GM18519 (cell line): ENCODE results near the gene FOLR1.
"Not testable (repeated sequence)": the region's sequence is repeated elsewhere in the genome, so short reads cannot be mapped to it uniquely, and the experiment has no call there.

ENCODE experiments used
- ATAC-seq: cut with Tn5 transposase; IDR thresholded peaks from one replicate; pipeline ENCODE4 v1.9.1; 2021; ENCODE audit warnings: mild to moderate bottlenecking, moderate library complexity; ENCODE audit not compliant: unreplicated experiment, low FRiP score

The FOLR1 gene

DNA sequence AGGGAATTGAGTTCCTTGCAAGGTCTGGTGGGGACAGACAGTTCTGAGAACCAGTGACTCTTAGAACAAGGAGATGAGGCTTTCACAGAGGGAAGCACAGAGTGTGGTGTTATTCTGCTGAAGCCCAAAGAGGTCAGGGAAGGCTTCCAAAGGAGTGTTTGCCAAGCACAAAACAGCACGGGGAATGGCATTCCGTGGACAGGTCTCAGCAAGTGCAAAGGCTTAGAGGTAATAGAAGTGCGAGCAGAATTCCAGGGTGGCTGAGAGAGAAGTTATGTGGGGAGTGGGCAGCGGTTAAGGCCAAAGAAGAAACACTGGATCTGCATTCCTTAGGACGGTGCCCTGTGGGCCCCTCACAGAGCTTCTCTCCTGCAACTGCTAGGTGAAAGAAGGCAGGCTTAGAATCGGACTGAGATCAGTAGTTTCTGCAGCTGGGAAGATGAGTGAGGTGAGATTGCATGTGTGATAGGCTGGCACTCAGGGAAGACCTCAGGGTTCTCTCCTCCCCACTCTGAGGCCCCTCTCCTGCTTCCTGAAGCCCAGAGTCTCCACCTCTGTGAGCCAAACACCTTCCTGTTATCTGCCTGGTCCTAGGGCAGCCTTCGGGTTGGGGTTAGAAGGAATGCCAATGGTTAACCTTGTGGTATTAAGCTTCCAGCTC, 10.9 kb upstream of the FOLR1 start:
- ATAC-seq = not testable (repeated sequence)

DNA sequence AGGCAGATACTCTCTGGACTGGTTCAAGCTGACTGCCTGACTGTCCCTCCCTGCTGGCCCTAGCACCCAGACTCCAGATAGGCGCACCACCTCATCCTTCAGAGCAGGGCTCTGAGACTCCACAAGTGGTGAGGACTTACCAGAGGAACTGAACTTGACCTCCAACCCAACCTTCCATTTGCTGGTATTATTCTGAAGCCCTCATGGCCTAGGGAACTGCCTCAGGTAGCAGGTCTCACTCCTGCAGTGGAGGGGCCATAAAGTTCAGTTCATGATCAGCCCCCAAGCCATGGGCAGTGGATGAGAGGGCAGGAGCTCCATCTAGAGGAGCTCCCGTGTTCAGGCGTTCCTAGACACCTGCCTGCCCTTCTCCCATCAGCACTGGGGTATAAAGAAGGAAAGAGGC, 10.4 kb upstream of the FOLR1 start:
- not testable (repeated sequence) for ATAC-seq

DNA sequence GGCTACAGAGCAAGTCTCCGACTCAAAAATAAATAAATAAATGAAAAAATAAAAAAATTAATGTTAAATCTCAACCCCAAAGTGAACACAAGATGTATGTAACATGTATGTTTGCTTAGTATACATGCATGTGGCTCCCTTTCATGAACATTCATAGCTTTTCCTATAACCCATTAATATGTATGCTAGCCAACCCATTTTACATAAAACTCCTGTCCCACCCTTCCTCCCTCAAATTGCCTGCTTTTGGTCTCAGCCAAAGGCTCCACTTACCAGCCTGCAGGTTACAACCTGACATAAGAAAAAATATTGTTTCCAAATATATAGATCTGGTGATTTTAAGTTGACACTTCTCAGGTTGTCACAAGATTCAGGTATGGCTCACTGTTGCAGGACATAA, 3.7 kb upstream of the FOLR1 start:
- no peak for ATAC-seq

DNA sequence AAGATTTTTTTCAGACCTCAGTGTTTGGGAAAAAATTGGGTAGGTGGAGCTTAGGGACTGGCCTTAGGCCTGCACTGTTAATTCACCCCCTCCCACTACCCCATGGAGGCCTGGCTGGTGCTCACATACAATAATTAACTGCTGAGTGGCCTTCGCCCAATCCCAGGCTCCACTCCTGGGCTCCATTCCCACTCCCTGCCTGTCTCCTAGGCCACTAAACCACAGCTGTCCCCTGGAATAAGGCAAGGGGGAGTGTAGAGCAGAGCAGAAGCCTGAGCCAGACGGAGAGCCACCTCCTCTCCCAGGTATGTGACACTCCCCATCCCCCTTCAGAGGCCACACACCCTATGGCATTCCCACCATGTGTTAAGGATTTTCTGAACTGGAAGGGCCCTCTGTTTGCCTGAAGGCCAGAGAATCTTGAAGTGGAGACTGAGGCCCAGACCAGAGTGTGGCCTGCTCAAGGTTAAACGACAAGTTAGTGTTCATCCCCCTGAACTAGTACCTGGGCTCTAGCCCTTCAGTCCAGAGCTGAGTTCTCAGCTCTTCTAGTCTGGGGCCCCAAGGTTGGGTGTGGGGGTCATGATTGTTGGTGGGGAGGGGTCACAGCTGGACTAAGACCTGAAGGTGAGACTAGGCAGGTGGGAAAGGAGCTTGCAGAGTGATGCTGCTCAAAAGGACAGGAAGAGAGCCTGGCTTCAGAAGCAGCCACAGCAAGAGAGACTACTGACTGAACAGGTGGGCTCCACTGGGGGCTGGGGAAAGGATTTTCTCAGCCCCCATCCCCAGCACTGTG, 2.3 kb upstream of the FOLR1 start:
- no peak for ATAC-seq

DNA sequence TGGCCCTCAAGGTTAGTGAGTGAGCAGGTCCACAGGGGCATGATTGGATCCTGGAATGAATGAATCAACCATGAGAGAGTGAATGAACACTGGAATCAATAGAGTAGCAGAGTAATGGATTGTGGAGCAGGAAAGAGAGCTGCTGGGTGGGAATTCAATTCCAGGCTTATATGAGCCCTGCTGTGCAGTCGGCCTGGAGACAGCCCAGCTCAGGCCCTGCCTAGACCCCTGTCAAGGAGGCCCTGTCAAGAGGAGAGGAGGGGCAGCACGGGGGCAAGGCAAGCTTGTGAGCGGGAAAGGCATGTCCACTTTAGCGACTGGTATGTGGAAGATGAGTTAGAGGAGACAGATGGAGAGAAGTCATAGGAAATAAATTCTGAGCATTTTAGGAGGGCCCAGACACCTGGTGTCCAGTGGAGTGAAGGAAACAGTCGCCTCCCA, 1.3 kb upstream of the FOLR1 start:
- no peak for ATAC-seq

DNA sequence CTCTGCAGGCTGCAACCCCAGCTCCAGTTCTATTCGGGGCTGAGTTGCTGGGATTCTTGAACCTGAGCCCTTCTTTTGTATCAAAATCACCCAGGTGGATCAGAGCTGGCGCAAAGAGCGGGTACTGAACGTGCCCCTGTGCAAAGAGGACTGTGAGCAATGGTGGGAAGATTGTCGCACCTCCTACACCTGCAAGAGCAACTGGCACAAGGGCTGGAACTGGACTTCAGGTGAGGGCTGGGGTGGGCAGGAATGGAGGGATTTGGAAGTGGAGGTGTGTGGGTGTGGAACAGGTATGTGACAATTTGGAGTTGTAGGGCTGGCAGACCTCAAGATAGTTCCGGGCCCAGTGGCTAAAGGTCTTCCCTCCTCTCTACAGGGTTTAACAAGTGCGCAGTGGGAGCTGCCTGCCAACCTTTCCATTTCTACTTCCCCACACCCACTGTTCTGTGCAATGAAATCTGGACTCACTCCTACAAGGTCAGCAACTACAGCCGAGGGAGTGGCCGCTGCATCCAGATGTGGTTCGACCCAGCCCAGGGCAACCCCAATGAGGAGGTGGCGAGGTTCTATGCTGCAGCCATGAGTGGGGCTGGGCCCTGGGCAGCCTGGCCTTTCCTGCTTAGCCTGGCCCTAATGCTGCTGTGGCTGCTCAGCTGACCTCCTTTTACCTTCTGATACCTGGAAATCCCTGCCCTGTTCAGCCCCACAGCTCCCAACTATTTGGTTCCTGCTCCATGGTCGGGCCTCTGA, 3.8 kb downstream of the FOLR1 start:
- no peak for ATAC-seq

DNA sequence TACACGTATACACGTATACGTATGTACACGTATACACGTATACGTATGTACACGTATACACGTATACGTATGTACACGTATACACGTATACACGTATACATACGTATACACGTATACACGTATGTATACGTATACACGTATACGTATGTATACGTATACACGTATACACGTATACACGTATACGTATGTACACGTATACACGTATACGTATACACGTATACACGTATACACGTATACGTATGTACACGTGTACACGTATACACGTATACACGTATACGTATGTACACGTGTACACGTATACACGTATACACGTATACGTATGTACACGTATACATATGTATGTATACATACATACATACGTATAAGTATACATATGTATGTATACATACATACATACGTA, 9.5 kb downstream of the FOLR1 start:
- not testable (repeated sequence) for ATAC-seq

DNA sequence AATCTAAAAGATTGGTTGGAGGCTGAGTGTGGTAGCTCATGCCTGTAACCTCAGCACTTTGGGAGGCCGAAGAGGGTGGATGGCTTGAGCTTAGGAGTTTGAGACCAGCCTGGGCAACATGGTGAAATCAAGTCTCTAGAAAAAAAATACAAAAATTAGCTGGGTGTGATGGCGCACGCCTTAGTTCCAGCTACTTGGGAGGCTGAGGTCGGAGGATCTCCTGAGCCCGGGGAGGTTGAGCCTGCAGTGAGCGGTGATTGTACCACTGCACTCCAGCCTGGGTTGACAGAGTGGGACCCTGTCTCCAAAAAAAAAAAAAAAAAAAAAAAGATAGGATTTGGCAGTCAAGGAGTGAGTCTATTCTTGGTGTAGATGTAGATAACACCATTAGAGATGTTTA, 10.6 kb downstream of the FOLR1 start:
- no peak for ATAC-seq

DNA sequence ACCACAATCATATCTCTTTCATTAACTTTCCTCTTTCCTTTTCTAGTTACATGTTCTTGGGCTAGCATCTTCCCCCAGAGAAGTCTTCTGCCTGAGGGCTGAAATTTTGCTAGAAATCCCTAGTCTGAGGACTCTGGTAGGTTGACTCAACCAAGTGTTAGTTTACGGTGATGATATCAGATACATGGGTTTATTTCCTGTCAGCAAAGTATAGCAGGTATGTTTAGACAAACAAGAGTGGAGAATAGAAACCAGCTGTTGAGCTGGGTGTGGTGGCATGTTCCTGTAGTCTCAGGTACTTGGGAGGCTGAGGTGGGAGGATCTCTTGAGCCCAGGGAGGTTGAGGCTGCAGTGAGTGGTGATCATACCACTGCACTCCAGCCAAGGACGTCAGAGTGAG, 11.2 kb downstream of the FOLR1 start:
- ATAC-seq = no peak

DNA sequence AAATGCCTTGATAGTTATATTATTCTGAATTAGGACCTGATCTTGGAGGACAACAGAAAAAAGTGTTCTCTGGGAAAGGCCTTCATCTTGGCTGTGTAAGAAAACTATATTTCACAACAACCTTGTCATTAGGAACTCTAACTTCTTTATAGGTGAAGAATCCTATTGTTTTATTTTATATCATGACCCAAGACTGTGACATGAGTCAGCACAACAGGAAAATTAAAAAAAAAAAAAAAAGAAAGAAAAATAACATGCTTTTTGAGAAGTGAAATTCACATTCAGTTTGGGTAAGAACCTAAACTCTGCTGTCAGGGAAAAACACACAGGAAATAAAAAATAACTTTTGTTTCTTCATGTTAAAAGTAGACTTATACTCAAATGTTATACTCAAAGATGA, 12.9 kb downstream of the FOLR1 start:
- ATAC-seq = no peak

DNA sequence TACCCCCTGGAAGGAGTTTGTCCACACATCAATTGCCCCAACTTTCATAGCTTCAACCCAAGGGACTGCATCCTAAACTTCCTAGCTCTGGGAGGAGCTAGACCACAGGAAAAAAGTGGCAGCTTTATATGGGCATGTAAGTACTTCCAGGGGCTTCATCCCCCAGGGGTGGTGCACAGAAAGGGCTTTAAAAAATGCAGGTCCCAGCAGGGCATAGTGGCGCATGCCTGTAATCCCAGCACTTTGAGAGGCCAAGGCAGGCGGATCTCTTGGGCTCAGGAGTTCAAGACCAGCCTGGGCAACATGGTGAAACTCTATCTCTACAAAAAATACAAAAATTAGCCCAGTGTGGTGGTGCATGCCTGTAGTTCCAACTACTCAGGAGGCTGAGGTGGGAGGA, 14.9 kb downstream of the FOLR1 start:
- ATAC-seq = not testable (repeated sequence)

DNA sequence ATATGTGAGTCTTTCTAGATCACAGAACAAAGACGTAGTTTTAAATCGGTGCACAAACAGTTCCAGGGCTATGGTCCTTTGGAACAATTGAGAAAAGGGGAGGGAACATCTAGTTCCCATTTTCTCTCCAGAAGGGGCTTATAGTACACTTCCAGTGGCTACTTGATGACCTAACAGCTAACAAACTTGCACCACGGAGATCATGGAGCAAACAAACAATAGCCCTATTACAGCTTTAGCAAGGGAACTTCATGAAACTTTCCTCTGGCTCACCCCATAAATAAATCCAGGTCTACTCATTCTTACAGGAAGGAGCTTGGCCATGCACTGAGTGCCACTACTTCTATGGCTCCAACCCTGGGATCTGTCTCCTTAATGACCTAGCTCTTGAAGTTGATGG, 16.3 kb downstream of the FOLR1 start:
- ATAC-seq = no peak

DNA sequence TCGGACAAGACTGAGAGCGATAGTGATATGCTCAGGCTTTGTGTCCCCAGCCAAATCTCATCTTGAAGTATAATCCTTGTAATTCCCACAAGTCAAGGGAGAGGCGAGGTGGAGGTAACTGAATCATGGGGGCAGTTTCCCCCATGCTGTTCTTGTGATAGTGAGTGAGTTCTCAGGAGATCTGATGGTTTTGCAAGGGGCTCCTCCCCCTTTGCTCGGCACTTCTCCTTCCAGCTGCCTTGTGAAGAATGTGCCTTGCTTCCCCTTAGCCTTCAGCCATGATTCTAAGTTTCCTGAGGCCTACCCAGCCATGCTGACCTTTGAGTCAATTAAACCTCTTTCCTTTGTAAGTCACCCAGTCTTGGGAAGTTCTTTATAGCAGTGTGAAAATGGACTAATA, 17.2 kb downstream of the FOLR1 start:
- ATAC-seq = no peak

DNA sequence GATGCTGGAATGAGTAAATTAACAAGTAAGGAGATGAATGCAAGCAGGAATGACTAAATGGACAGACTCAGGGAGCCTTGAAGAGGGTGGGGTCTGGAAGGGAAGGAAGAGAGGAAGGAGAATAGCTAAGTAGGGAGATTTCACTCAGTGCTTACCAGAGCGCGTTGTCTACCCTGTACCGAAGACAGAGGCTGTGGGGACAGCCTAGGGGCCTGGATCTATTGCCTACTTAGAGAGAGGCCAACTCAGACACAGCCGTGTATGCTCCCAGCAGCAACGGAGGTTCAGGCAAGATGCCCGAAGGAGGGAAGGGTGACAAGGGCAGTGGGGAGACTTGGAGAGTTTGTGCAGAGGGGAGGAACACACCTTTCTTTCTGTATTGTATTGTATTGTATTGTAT, 24.7 kb downstream of the FOLR1 start, which contains the start of gene FOLR2:
FOLR2 (plus strand) TSS at position 157 of the 400 bp plus-strand sequence. CDS start 1,791 bp downstream, outside the sequence.
- ATAC-seq = no peak

DNA sequence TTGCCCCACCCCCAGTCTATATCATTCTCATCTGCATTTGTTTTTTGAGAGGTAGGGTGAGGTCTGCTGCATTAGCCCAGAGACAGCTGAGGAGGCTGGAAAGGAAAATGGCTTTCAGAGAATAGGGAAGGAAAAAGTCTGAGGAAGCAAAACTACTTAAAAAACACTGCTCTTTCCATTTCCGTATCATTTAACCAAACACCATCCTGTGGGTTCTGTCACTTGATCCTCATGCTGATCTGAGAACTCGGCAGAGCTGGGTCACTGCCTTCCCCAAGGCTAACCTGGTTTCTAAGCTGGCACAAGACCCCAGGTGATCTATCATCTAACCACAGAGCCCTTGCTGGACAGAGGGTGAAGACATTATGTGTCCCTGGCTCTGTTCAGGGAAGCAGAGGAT, 25.9 kb downstream of the FOLR1 start:
- ATAC-seq = no peak

DNA sequence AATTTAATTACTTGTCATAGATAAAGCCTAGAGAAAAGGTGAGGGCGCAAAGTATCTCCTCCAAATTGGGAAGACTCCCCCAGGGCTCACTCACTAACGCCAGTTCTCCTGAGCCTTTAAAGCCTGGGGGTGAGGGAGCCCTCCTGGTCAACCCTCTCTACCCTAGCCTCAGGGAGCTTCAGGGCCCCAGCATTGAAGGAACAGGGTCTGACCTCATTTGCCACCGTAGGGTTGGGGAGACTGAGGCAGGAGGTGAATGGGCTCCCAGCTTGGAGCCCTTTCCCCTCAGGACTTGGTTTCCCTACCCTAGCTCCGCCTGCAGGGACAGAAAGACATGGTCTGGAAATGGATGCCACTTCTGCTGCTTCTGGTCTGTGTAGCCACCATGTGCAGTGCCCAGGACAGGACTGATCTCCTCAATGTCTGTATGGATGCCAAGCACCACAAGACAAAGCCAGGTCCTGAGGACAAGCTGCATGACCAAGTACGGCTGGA, 26.4 kb downstream of the FOLR1 start:
- no peak for ATAC-seq

DNA sequence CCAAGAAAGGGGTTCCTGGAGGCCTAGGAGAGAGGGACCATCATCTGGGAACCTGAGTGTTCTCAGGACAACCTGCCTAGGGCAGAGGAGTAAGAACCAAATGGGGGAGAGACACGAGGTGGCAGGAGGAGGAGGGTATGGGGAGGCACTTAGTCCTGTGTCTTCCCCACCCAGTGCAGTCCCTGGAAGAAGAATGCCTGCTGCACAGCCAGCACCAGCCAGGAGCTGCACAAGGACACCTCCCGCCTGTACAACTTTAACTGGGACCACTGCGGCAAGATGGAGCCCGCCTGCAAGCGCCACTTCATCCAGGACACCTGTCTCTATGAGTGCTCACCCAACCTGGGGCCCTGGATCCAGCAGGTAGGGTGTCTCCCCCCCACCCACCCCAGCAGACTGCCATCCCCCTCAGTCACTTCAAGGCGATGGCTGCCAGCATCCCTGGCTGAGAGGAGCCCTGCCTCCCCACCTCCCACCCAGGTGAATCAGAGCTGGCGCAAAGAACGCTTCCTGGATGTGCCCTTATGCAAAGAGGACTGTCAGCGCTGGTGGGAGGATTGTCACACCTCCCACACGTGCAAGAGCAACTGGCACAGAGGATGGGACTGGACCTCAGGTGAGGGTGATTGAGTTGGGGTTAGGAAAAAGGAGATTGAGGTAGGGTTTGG, 28.9 kb downstream of the FOLR1 start:
- ATAC-seq = no peak

DNA sequence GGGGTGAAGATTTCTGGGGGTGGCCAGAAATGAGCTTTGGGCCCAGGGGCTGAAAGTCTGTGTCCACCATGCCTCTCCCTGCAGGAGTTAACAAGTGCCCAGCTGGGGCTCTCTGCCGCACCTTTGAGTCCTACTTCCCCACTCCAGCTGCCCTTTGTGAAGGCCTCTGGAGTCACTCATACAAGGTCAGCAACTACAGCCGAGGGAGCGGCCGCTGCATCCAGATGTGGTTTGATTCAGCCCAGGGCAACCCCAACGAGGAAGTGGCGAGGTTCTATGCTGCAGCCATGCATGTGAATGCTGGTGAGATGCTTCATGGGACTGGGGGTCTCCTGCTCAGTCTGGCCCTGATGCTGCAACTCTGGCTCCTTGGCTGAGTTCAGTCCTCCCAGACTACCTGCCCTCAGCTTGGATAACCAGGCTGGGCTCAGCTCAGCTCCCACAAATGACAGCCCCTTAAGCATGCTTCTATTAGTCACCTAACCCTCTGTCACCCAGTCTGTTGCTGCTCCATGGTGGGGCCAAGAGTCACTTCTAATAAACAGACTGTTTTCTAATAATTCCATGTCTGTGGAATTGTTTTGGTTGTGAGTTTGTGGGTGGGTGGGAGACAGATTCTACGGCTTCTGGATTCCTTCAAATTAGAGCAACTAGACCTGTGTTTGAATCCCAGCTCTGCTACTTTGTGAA, 29.6 kb downstream of the FOLR1 start:
- ATAC-seq = no peak

DNA sequence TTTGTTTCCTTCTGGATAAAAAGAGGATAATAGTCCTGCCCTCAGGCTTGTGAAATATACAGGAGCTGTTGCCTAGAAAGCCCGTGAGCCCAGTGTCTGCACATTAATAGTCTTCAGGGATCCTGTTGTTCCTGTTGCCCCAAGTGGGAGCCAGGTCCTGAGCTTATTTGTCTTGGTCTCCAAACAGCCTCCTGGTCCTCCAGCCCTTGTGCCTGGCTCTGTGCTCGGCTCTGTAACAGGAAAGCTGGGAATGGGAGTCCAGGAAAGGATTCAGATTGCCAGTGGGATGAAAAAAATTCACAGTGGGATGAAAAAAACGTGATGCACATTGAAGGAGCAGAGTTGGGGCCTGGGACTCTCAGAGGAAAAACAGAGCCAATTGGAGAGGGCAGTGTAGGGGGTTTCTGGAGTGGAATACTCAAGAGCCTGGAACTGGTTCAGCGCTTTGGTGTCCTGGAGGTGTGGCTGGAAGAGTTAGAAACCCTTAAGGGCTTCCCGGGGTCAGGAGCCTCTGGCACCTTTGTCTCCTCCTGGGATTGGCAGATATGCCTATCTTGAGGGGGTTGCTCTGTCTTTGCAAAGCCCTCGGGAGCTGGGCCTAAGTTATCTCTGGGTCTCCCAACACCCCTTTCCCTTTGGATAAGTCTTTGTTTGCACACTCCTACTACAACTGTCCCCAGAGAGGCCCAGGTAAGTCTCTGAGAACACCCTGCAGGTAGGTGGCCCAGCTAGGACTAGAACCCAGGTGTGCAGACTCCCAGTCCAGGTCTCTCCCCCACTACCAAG, 30.4 kb downstream of the FOLR1 start:
- ATAC-seq = no peak
